ENCODE results near the gene CASK. TPM values are rescaled to one million over a fixed set of nuclear protein-coding genes. Genes with fewer than 3 reads are reported as not detected.
"Not testable (repeated sequence)": the region's sequence is repeated elsewhere in the genome, so short reads cannot be mapped to it uniquely, and the experiment has no call there.

Gene CASK
- total RNA-seq, 1 donor from 2014 or later = 13.4 TPM

DNA sequence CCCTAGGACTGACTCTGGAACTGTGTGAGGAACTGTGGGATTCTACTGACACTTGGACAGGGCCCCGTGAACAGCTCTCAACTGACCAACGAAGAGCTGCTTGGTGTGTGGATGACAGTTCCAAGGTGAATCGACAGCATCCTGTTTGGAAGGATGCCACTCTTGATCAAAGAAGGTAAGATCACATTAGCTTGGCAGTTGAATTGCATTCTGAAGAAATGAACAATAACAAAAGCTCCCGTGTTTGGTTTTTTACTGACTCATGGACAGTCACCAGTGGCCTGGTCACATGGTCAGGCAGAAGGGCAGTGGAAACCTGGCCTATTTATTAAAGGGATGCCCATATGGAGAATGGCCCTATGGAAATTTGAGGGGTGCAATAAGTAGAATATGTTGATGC is 267.7 kb downstream of the CASK start:
- Histone ChIP-seq H3K27me3 (ENCODE audit: low read depth) (no peaks in the 10 kb centered on the region), H3K9me3 (replicated peaks) (no peaks in the 10 kb centered on the region), H3K27ac (replicated peaks) (no peak overlapping the region), H3K4me3 (no peak overlapping the region), H3K4me1 (no peaks in the 10 kb centered on the region), H3K36me3 (peaks cover 24% of the 10 kb centered on the region)
- TF ChIP-seq, protein P1, sequence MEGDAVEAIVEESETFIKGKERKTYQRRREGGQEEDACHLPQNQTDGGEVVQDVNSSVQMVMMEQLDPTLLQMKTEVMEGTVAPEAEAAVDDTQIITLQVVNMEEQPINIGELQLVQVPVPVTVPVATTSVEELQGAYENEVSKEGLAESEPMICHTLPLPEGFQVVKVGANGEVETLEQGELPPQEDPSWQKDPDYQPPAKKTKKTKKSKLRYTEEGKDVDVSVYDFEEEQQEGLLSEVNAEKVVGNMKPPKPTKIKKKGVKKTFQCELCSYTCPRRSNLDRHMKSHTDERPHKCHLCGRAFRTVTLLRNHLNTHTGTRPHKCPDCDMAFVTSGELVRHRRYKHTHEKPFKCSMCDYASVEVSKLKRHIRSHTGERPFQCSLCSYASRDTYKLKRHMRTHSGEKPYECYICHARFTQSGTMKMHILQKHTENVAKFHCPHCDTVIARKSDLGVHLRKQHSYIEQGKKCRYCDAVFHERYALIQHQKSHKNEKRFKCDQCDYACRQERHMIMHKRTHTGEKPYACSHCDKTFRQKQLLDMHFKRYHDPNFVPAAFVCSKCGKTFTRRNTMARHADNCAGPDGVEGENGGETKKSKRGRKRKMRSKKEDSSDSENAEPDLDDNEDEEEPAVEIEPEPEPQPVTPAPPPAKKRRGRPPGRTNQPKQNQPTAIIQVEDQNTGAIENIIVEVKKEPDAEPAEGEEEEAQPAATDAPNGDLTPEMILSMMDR (IDR thresholded peaks at IDR 0.05; ENCODE audit: borderline replicate concordance) = no peak
- no peak for DNase-seq
- intact Hi-C loops (cut with micrococcal nuclease) = no loop called here

DNA sequence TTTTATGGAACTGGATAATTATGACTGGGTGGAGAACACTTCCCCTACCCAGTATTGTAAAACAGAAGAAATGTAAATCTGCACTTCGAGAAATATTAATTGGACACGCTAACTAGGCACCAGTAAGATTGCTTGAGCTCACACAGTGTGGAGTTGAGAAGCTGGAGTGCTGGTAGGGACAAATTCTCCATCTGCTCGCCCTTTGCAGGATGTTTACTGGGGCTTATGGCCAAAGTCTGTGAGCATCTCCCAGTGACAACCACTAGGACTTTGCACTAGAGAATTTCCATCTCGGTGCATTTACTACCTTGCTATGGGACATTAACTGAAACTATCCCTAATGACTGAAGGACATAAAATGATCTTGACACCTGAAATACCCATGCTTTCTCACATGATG is 268.3 kb downstream of the CASK start:
- Histone ChIP-seq H3K27me3 (ENCODE audit: low read depth) (no peaks in the 10 kb centered on the region), H3K36me3 (peaks cover 22% of the 10 kb centered on the region), H3K4me3 (no peak overlapping the region), H3K4me1 (no peaks in the 10 kb centered on the region), H3K9me3 (replicated peaks) (no peaks in the 10 kb centered on the region), H3K27ac (replicated peaks) (no peak overlapping the region)
- intact Hi-C loops (cut with micrococcal nuclease) = no loop called here
- DNase-seq = no peak
- TF ChIP-seq, protein P1 (IDR thresholded peaks at IDR 0.05; ENCODE audit: borderline replicate concordance) = no peak

DNA sequence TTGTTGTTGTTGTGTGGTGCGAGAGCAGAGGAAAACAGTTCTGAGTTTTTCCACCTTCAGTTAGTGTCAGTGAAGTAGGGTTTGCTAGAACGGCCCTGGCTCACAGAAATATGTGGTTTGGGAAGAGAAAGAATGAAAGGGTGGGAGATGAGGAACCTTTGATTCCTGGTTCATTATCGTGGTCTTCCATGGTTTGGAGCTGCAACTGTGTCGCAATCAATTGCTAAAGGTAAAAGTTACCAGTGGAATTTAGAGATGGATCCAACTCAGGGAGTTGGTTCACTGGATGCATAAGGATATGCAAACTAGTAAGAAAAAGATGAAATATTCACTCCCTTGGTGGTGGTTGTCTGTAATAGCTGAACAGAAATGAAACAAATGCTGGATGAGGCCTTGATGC is 270.2 kb downstream of the CASK start:
- intact Hi-C loops (cut with micrococcal nuclease) = no loop called here
- H3K4me3 ChIP-seq = no peak overlapping the region
- no peaks in the 10 kb centered on the region for H3K4me1 ChIP-seq
- peaks cover 5% of the 10 kb centered on the region for H3K36me3 ChIP-seq
- H3K9me3 ChIP-seq (replicated peaks) = no peaks in the 10 kb centered on the region
- no peaks in the 10 kb centered on the region for H3K27me3 ChIP-seq (ENCODE audit: low read depth)
- H3K27ac ChIP-seq (replicated peaks) = no peak overlapping the region
- TF ChIP-seq, protein P1 (IDR thresholded peaks at IDR 0.05; ENCODE audit: borderline replicate concordance) = no peak
- DNase-seq = no peak

DNA sequence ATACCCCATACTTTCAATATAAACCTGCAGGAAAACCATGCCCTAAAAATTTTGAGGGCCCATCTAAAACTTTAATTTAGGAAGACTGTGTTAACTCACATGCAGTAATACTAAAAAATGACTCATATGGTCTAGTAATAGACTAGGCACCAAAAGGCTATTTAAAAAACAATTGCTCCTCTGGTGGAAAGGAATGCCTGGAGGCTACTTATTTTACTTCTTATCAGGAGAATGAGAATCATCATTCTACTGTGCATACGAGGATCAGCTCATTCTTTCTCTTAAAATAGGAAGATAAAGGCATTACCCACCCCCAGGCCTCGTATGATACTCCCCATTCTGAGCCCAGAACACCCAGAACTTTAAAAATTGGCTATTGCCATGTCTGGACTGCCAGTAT is 277.2 kb downstream of the CASK start:
- H3K9me3 ChIP-seq (replicated peaks); DNase-seq; H3K4me1 ChIP-seq; intact Hi-C loops (cut with micrococcal nuclease); H3K27ac ChIP-seq (replicated peaks); H3K36me3 ChIP-seq; H3K4me3 ChIP-seq; H3K27me3 ChIP-seq (ENCODE audit: low read depth): not testable (repeated sequence)

DNA sequence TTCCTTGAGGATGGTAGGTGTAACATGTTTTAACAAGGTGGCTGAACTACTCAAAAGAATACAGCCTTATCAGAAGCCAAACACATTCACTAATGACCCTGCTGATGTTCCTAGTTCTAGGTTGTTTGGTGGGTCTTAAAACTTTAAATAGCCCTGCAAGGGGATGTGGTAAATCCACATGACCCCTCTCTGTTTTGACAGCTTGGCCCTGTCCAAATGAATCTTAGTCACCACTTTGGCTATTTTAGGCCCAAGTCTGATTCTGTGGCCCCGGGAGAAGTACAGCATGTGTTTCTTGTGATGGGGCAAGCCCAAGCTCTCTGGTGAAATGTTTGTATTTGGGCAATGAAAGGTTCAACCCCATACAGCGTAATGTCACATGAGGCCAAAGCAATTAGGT is 289.1 kb downstream of the CASK start:
- intact Hi-C loops (cut with micrococcal nuclease) = no loop called here
- Histone ChIP-seq H3K36me3 (no peaks in the 10 kb centered on the region), H3K27me3 (ENCODE audit: low read depth) (no peaks in the 10 kb centered on the region), H3K4me3 (no peak overlapping the region), H3K9me3 (replicated peaks) (no peaks in the 10 kb centered on the region), H3K4me1 (no peaks in the 10 kb centered on the region), H3K27ac (replicated peaks) (no peak overlapping the region)
- DNase-seq = no peak
- TF ChIP-seq, protein P1 (IDR thresholded peaks at IDR 0.05; ENCODE audit: borderline replicate concordance) = no peak

DNA sequence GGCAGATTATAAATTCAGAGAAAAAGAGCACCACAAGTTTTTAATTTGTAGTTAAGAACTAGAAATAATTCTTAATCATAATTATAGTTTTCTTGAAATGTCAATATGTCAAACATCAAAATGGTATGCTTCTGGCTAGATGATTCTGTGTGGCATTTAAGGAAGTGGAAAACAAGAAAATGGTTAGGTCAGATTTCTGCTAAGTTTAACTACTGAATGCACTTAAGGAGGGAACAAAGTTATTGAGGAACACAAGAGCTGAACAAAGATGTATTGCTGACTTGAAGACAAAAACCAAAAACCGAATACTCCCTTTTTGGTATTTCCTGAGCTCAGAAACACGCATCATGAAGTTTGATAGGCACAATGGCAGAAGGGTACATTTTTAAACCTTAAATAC is 293.3 kb downstream of the CASK start:
- Histone ChIP-seq H3K27me3 (ENCODE audit: low read depth) (no peaks in the 10 kb centered on the region), H3K36me3 (peaks cover 4% of the 10 kb centered on the region), H3K4me3 (no peak overlapping the region), H3K27ac (replicated peaks) (no peak overlapping the region), H3K4me1 (no peaks in the 10 kb centered on the region), H3K9me3 (replicated peaks) (no peaks in the 10 kb centered on the region)
- TF ChIP-seq, protein P1 (IDR thresholded peaks at IDR 0.05; ENCODE audit: borderline replicate concordance) = no peak
- intact Hi-C loops (cut with micrococcal nuclease) = no loop called here
- DNase-seq = no peak

Data from left ventricle myocardium inferior (tissue), 1 donor.